K562 (cell line): Measurements from ENCODE around the gene GSTO2. TPM values are rescaled to one million over a fixed set of nuclear protein-coding genes. Genes with fewer than 3 reads are reported as not detected.
A peak's percentile ranks its signal among the peaks of the same experiment; 100 is the strongest.

Experiments used
- ATAC-seq: fragments of 200-7000 bp; cut with Tn5 transposase; 3 replicates; pipeline ENCODE4 v1.9.1; 2020; ENCODE audit warnings: moderate library complexity
- BruUV-seq: library from RNA; stranded (reverse); fragments of 400-500 nt; replicated peaks from 2 replicates; lab custom pipeline; 2021; lab: Mats Ljungman, UMichigan
- CTCF ChIA-PET: fragments of 300-600 bp; formaldehyde crosslinking; extraction: SDS; loops from one replicate; lab custom pipeline; 2021; ENCODE audit warnings: low intra/inter-chr PET ratio; lab: Yijun Ruan, JAX
- POLR2A ChIA-PET: fragments of 300-600, 350-650 bp; sonication (Branson Sonifier 250); formaldehyde crosslinking; extraction: SDS; loops from one replicate; lab custom pipeline; 2021; ENCODE audit warnings: antibody characterized with exemption, inconsistent platforms; lab: Yijun Ruan, JAX
- DNase-seq, 4 experiments: peaks; one replicate each; pipeline versions ENCODE4 v3.0.0 to v3.0.0-alpha.2; 2011 to 2018; ENCODE audit warnings: low spot score in 3 of 4, mixed read lengths in 3 of 4; ENCODE audit errors: extremely low read depth in 1 of 4
- FAIRE-seq: peaks from 2 replicates; lab custom pipeline; 2011; peaks lifted over from hg19 to GRCh38; lab: Jason Lieb, UNC
- H2AFZ ChIP-seq: 2 replicates; pipeline ENCODE4 v1.6.0; 2011; ENCODE audit warnings: low read depth, low read length, control low read depth, inconsistent platforms
- H3K27ac ChIP-seq: fragments of 200-600 bp; 3 replicates; pipeline ENCODE4 v1.8.0; 2011; ENCODE audit warnings: low read depth, mild to moderate bottlenecking, control low read depth, inconsistent platforms, low read length, moderate library complexity, mixed read lengths; ENCODE audit errors: extremely low read depth
- H3K27me3 ChIP-seq, 2 experiments: fragments of 300-600 bp in 1 of 2; 2 replicates in 1 of 2; 3 replicates in 1 of 2; pipeline versions ENCODE4 v1.6.0 to v1.8.0; 2011; ENCODE audit warnings: inconsistent platforms in 2 of 2, low read length in 2 of 2, mild to moderate bottlenecking in 1 of 2, mixed read lengths in 1 of 2, moderate library complexity in 1 of 2; ENCODE audit not compliant: control insufficient read depth in 2 of 2, insufficient read depth in 2 of 2
- H3K36me3 ChIP-seq: fragments of 300-600 bp; 3 replicates; pipeline ENCODE4 v1.8.0; 2011; ENCODE audit warnings: mild to moderate bottlenecking, low read length, inconsistent platforms; ENCODE audit not compliant: control insufficient read depth, insufficient read depth
- H3K4me1 ChIP-seq, 2 experiments: fragments of 200-600 bp in 1 of 2; replicated peaks in 1 of 2; 2 replicates in 1 of 2; 3 replicates in 1 of 2; pipeline versions ENCODE4 v1.5.1 to v1.8.0; 2011; ENCODE audit warnings: inconsistent platforms in 2 of 2, low read length in 2 of 2, mild to moderate bottlenecking in 1 of 2, mixed read lengths in 1 of 2, moderate library complexity in 1 of 2; ENCODE audit not compliant: control insufficient read depth in 2 of 2, insufficient read depth in 2 of 2
- H3K4me2 ChIP-seq: 2 replicates; pipeline ENCODE4 v1.6.1; 2011; ENCODE audit warnings: low read length, control low read depth, inconsistent platforms, mixed read lengths; ENCODE audit not compliant: insufficient read depth
- H3K4me3 ChIP-seq: fragments of 200-600 bp; sonication (generic), shearing (Covaris generic); 2 replicates; pipeline ENCODE4 v1.5.1; 2016; ENCODE audit warnings: control low read depth, inconsistent platforms
- H3K79me2 ChIP-seq: fragments of 200-600 bp; 3 replicates; pipeline ENCODE4 v1.8.0; 2011; ENCODE audit warnings: low read length, inconsistent platforms; ENCODE audit not compliant: control insufficient read depth, insufficient read depth
- H3K9ac ChIP-seq, 2 experiments: 2 replicates each; pipeline versions ENCODE4 v1.6.0 to v1.6.1; 2011; ENCODE audit warnings: low read depth in 2 of 2, low read length in 2 of 2, control low read depth in 1 of 2, inconsistent platforms in 1 of 2, mild to moderate bottlenecking in 1 of 2, mixed read lengths in 1 of 2; ENCODE audit not compliant: insufficient read depth in 1 of 2
- H3K9me1 ChIP-seq: one replicate; pipeline ENCODE4 v1.6.0; 2011; ENCODE audit warnings: inconsistent platforms, mild to moderate bottlenecking, low read length, moderate library complexity; ENCODE audit not compliant: control insufficient read depth, insufficient read depth
- H3K9me3 ChIP-seq: replicated peaks from 2 replicates; pipeline ENCODE4 v1.5.1; 2011; ENCODE audit warnings: low read depth, low read length, inconsistent platforms; ENCODE audit not compliant: control insufficient read depth, insufficient read depth
- H4K20me1 ChIP-seq: replicated peaks from 2 replicates; pipeline ENCODE4 v1.6.1; 2011; ENCODE audit warnings: low read length, inconsistent platforms, mixed read lengths; ENCODE audit not compliant: control insufficient read depth, insufficient read depth
- C11orf30 ChIP-seq: fragments of 450-650 bp; IDR thresholded peaks from 2 replicates; pipeline ENCODE4 v1.6.1; 2016; ENCODE audit warnings: low read depth, mild to moderate bottlenecking
- CBFB ChIP-seq: sonication (generic); formaldehyde crosslinking; IDR thresholded peaks from 2 replicates; pipeline ENCODE4 v1.4.0; 2020; ENCODE audit warnings: mild to moderate bottlenecking, missing genetic modification reagents
- CHD1 ChIP-seq: fragments of 200-600 bp; sonication (generic); IDR thresholded peaks from one replicate; pipeline ENCODE4 v1.6.1; 2012; ENCODE audit warnings: mild to moderate bottlenecking, moderate library complexity, low read length, inconsistent platforms
- MXI1 ChIP-seq: IDR thresholded peaks from 2 replicates; pipeline ENCODE4 v1.6.1; 2011; ENCODE audit warnings: low read depth, mild to moderate bottlenecking, improper control_type of control experiment, low read length
- NFIX ChIP-seq: fragments of 250-450 bp; sonication (Bioruptor Pico); IDR thresholded peaks from 2 replicates; pipeline ENCODE4 v1.4.0; 2020; ENCODE audit warnings: low read depth, mild to moderate bottlenecking, moderate library complexity
- PCBP1 ChIP-seq: fragments of 200-400 bp; formaldehyde crosslinking; IDR thresholded peaks from 2 replicates; pipeline ENCODE4 v1.6.1; 2018; ENCODE audit warnings: mild to moderate bottlenecking, low read depth, low read length; ENCODE audit not compliant: poor library complexity, severe bottlenecking
- PML ChIP-seq: IDR thresholded peaks from 2 replicates; pipeline ENCODE4 v1.6.1; 2012; ENCODE audit warnings: low read length, inconsistent platforms
- SPI1 ChIP-seq: IDR thresholded peaks from 2 replicates; pipeline ENCODE4 v1.6.1; 2011; ENCODE audit warnings: low read depth, low read length, control low read depth, borderline replicate concordance
- ZNF384 ChIP-seq: IDR thresholded peaks from 2 replicates; pipeline ENCODE4 v1.6.1; 2012; ENCODE audit warnings: low read depth, low read length, improper control_type of control experiment
- ZNF766 ChIP-seq: fragments of 200-800 bp; sonication (Bioruptor generic); conservative IDR thresholded peaks from 2 replicates; pipeline ENCODE4 v1.6.1; 2016; ENCODE audit warnings: missing genetic modification characterization, missing compliant biosample characterization
- WGBS: fragments of 100-300 bp; shearing (Covaris generic); methylation state at CpG from one replicate; pipeline ENCODE4 v1.1.6; 2016; ENCODE audit warnings: low coverage, mixed read lengths; ENCODE audit not compliant: insufficient coverage; ENCODE audit errors: missing lambda C conversion rate; 5-methylcytosine and 5-hydroxymethylcytosine counted together
- in situ Hi-C: fragments of 300-500 bp; cut with MboI; formaldehyde crosslinking; loops from 4 replicates; pipeline ENCODE4 v1.15.0; 2018; ENCODE audit warnings: inconsistent platforms, mixed read lengths
- intact Hi-C: fragments of 100-400 bp; cut with micrococcal nuclease; formaldehyde crosslinking; loops from 2 replicates; pipeline ENCODE4 v1.14.2; 2022
- polyA plus RNA-seq, 8 experiments: library from polyadenylated mRNA; depleted of rRNA in 4 of 8; stranded (reverse) in 5 of 8; unstranded in 3 of 8; fragments of >200 nt; fragmentation: Nextera tagmentation in 2 of 8; fragmentation: Illumina TruSeq in 1 of 8; extraction: Ambion mirVana in 2 of 8; extraction: Trizol in 1 of 8; gene quantifications; 2 replicates each; pipeline versions ENCODE4 v1.2.1 to v1.2.3, GENCODE V29; 2011 to 2014; ENCODE audit warnings: inconsistent platforms in 1 of 8, missing spikeins in 1 of 8
- total RNA-seq, 7 experiments: library from RNA; depleted of rRNA in 6 of 7; stranded (reverse); fragments of >200 nt in 6 of 7; fragmentation: Illumina TruSeq in 2 of 7; extraction: Trizol in 2 of 7; gene quantifications; 2 replicates each; pipeline versions ENCODE4 v1.2.1 to v1.2.3, GENCODE V29; 2011 to 2021; ENCODE audit warnings: low replicate concordance in 1 of 7
- TF ChIP-seq, protein P1 (sequence below): sonication (generic); IDR thresholded peaks from 2 replicates; pipeline ENCODE4 v1.6.1; 2016
- TF ChIP-seq, protein P2 (sequence below): sonication (generic); formaldehyde crosslinking; IDR thresholded peaks from 2 replicates; pipeline ENCODE4 v1.8.0; 2022; ENCODE audit warnings: missing genetic modification reagents, mild to moderate bottlenecking, moderate library complexity, borderline replicate concordance

GSTO2 gene
- total and polyA plus RNA-seq, 9 of the 15 experiments (the other 6 are each of a cell fraction or from before 2014, with no cell fraction given) = 0.18 to 1.8 (median 0.90) TPM

DNA sequence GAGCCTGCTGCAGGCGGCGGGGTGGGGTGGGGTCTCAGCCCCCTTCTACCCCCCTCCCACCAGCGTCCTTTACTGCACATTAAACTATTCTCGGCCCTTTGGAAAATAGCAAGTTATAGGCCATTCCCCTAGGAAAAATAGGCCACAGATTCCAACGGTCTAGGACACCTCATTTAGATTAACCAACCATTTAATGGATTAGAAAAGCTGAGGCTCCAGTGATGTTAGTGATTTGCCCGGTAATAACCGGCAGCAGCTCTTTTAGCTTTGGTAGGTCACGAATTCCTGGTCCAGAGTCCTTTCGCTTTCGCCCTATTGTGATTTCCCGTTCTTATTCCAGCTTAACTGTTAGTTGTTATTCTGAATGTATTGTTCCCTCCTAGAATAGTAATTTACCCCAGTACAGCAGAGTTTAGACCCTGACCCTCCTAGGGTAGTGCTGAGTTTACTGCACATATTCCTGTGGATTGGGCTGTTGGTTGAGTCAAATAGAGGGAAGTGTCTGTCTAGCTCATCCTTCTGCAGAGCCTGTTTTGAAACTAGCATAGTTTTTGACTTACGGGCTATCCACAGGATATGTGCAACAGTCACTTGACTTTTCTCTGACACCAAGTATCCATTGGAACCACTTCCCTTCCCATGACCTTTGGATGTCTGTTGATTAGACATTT lies 13.5 kb upstream of the GSTO2 start:
- POLR2A ChIA-PET = interaction anchor here (0.8 to 1.3 kb wide), 3 partner anchors 8 to 133 kb away, joined by 3 to 4 read pairs (median 4); partner anchors contain the start of gene SFR1

DNA sequence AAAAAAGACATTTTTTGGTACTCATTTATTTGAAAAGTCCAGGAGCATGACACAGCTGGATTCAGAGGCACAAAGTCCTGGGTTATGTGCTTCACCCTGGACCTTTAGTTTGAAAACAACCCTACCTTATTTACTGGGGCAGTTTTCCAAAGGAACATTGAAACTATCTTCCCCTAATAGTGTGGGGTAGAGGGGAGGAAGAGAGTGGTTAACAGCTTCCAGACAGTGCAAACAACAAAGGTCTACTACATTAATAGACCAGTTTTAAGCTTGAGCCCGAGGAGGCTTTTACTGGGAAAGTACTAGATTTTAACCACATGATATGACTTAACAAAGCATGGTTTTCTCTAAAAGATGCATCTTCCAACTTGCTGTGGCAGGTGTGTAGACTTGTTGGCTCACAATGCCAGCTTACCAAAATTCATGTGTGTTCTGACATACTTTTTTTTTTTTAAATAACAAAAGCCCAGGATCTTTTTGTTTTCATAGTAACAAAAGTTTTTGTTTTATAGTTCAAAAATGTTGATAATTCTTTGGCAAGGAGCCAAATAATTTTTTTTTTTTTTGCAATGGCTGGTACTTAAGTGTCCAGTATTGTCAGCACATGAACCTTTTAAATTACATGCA lies 12.5 kb upstream of the GSTO2 start:
- ATAC-seq = peak; percentile 7; the same call in 1 of the 3 replicates
- ChIA-PET CTCF (no interaction called here), POLR2A (interaction anchor here (0.6 to 1.0 kb wide), 3 partner anchors 50 to 197 kb away, joined by 3 read pairs; no protein-coding TSS in a partner anchor)
- H3K9ac ChIP-seq = peak overlapping the region in 1 of 2 experiments; percentile 84; a peak in 2 of 4 replicates
- H3K4me1 ChIP-seq = peaks cover 17 to 47% of the 10 kb centered on the region in 2 experiments; a peak in 4 of 5 replicates
- peak overlapping the region; percentile 86 for H3K4me2 ChIP-seq
- peak overlapping the region; percentile 93 for H3K4me3 ChIP-seq
- no peaks in the 10 kb centered on the region for H3K27me3 ChIP-seq
- no TSS peak for BruUV-seq
- peaks cover 56% of the 10 kb centered on the region for H3K36me3 ChIP-seq
- H3K9me1 ChIP-seq = no peaks in the 10 kb centered on the region
- peak overlapping the region; percentile 3 for H3K27ac ChIP-seq
- no peak overlapping the region for H2AFZ ChIP-seq
- no peaks in the 10 kb centered on the region for H4K20me1 ChIP-seq
- intact Hi-C loops = no loop called here
- DNase-seq = no peak
- no peak for FAIRE-seq
- in situ Hi-C loops = no loop called here
- WGBS = 0% methylated on average over 1 of the region's 1 CpG
- peaks cover 69% of the 10 kb centered on the region for H3K79me2 ChIP-seq
- no peaks in the 10 kb centered on the region; the same call in 1 of the 2 replicates for H3K9me3 ChIP-seq
- TF ChIP-seq ZNF384 (peak; percentile 59), C11orf30 (peak; percentile 41; the same call in 1 of the 2 replicates), PML (no peak), CBFB (CRISPR knock-in tag) (no peak), NFIX (CRISPR knock-in tag) (peak; percentile 98), MXI1 (peak; percentile 52; the same call in 1 of the 2 replicates), PCBP1 (no peak)
- TF ChIP-seq, protein P1, sequence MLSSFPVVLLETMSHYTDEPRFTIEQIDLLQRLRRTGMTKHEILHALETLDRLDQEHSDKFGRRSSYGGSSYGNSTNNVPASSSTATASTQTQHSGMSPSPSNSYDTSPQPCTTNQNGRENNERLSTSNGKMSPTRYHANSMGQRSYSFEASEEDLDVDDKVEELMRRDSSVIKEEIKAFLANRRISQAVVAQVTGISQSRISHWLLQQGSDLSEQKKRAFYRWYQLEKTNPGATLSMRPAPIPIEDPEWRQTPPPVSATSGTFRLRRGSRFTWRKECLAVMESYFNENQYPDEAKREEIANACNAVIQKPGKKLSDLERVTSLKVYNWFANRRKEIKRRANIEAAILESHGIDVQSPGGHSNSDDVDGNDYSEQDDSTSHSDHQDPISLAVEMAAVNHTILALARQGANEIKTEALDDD = 0 out of 2 replicates have a peak, but pooled peaks have one; percentile 25
- TF ChIP-seq, protein P2, sequence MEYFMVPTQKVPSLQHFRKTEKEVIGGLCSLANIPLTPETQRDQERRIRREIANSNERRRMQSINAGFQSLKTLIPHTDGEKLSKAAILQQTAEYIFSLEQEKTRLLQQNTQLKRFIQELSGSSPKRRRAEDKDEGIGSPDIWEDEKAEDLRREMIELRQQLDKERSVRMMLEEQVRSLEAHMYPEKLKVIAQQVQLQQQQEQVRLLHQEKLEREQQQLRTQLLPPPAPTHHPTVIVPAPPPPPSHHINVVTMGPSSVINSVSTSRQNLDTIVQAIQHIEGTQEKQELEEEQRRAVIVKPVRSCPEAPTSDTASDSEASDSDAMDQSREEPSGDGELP = no peak

More for the DNA sequence above, 13.5 kb upstream of the GSTO2 start:
- Histone ChIP-seq H3K9ac (peak overlapping the region; percentile 84 to 96), H3K4me1 (peaks cover 17 to 47% of the 10 kb centered on the region in 2 experiments; a peak in 4 of 5 replicates), H3K27me3 (no peaks in the 10 kb centered on the region), H2AFZ (peak overlapping the region; percentile 91; the same call in 1 of the 2 replicates), H4K20me1 (no peaks in the 10 kb centered on the region), H3K36me3 (peaks cover 46% of the 10 kb centered on the region), H3K4me2 (peak overlapping the region; percentile 86), H3K9me1 (no peaks in the 10 kb centered on the region), H3K4me3 (peak overlapping the region; percentile 93), H3K9me3 (no peaks in the 10 kb centered on the region; the same call in 1 of the 2 replicates), H3K27ac (peak overlapping the region; percentile 74), H3K79me2 (peaks cover 60% of the 10 kb centered on the region)
- DNase-seq = peak in 1 of 4 experiments; percentile 35
- peak; percentile 55 for ATAC-seq
- CTCF ChIA-PET = no interaction called here
- no peak for TF ChIP-seq ZNF766 (CRISPR knock-in tag)
- TF ChIP-seq CHD1 = peak; percentile 18
- TF ChIP-seq SPI1 = peak; percentile 52; the same call in 1 of the 2 replicates
- 1% methylated on average over 11 of the region's 12 CpGs for WGBS
- intact Hi-C loops = no loop called here
- in situ Hi-C loops = no loop called here
- BruUV-seq = no TSS peak
- no peak for FAIRE-seq
